ENCODE results near the gene PRR15.

The PRR15 gene

DNA sequence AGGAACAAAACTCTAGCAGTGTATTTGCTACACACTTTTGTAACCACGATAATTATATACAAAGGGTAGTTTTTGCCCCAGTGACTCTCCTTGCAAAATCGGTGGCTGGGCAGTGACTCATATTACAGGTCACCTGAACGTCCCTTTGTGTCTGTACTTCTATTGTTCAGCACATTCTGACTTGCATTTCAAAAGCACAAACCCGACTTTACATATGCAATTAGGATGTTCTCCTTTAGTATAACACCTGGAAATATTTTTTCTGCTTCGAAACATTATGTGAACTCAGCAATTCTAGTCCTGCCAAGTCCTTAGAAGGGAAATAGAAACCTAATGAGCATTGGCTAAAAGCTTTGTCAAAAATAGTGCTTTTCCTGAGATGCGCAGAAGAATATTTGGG, 6.0 kb downstream of the PRR15 start:
- no peak for DNase-seq (ENCODE audit: low read depth, low spot score)

DNA sequence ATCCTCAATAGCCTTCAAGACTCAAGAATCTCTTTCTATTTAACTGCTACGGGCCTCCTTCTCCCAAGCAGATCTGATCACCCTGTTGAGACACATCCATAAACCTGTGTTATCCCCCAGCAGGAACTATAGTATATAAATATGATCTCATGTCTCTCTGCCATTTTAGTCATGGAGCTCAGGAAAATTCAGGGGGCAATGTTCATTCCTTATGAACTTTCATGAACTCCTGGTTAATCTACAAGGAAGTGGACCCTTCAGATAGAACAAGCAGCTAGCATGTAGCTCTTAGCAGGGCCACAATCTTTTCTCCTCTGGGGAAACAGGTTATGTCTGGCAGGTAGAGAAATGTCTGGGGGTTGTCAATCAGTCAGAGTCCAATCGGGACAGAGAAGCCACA, 8.9 kb downstream of the PRR15 start:
- no peak for DNase-seq (ENCODE audit: low read depth, low spot score)

DNA sequence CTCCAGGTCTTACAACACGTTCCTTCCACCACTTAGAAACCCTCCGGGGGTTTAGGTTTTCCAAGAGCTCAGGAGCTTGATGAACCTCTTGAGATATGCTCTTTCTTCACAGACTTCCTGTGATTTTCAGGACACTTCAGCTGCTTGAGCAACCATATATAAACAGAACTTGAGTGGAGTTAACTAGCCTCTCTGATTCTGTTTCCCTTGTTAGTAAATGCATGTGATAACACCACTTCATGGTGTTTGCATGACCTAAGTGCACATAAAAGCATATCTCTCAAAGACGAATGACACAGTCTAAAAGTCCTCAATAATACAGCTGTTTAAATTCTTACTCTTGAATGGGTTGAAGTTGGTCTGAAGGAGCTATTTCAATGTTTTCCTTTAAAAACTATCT, 9.9 kb downstream of the PRR15 start:
- no peak for DNase-seq (ENCODE audit: low read depth, low spot score)

DNA sequence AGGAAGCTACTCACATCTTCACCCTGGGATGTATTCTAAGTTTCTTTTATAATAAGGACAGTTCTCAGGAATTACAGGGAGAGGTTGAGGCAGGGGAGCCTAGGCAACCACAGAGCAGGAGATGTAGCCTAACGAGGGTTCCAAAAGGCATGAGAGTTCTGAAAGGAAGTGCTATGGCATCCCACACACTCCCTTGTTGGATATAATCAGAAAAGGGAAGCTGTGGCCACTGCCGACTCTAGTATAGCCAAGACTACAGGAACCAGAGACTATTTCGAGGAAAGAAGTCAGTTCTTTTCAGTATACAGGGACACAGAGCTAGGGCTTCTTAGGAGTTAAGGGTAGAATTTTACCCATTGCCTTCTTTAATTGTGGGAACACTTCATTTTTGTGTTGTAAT, 11.0 kb downstream of the PRR15 start:
- no peak for DNase-seq (ENCODE audit: low read depth, low spot score)

DNA sequence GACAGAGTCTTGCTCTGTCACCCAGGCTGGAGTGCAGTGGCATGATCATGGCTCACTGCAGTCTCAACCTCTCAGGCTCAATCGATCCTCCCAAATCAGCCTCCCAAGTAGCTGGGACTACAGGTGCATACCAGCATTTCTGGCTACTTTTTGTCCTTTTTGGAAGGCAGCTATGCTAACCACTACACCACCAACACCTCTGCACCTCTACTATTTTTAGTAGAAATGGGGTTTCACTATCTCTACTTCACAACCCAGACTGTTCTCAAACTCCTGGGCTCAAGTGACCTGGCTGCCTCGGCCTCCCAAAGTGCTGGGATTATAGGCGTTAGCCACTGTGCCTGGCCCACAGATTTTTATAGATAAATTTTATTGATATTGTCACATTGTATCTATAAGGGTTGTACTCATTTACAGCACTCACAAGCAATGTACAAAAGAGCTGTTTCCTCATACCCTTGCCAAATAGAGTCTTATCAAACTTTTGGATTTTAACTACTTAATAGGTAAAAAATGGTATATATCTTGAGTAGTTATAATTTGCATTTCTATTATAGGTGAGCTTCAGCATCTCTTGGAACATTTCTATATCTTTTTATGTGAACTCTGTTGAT, 23.7 kb downstream of the PRR15 start:
- no peak for DNase-seq (ENCODE audit: low read depth, low spot score)

DNA sequence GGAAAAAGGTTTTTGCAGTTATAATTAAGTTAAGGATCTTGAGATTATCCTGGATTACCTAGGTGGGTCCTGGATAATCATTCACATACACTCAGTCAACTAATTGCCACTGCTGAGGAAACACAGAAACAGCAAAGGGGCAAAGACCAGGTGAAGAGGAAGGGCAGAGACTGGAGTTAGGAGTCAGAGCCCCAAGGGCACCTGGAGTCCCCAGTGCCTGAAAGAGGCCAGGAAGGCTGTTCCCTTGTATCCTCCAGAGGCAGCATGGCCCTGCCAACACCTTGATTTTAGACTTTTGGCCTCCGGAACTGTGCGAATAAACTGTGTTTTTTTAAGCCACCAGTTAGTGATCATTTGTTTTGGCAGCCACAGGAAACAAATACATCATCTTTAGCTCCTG, 24.6 kb downstream of the PRR15 start:
- no peak for DNase-seq (ENCODE audit: low read depth, low spot score)

DNA sequence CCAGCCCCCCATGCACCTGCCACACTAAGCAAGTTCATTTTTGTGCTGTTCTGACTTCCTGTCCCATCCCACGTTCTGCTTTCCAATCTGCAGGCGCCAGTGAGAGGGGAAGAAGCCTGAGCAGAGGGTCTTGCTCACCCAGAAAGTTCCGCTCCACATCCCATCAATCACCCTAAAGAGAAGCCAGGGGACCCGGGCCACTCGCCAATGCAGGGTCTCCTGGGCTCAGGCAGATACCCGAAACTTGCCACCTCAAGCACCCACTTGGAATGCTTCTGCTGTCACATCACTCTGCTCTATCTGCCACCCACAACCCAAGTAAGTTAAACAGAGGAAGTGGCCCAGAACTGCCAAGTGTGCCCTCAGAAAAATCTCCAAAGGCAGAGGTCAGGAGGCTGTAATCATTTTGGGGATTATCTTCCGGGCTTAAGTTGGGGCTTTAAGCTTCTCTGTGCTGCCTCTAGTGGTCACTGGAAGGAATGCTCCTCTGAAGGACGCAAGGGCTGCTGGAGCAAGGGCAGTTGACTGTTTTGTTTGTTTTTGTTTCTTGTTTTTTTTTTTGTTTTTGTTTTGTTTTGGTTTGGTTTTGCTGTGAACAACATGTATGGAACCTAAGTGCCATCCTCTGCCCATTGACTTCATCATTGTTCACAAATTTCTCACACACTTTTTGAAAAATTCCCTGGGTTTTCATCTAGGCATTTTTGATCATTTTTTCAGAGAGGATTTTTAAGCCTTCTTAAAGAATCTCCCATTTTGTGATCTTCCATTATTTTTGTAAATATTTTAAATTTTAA, 25.5 kb downstream of the PRR15 start:
- no peak for DNase-seq (ENCODE audit: low read depth, low spot score)

DNA sequence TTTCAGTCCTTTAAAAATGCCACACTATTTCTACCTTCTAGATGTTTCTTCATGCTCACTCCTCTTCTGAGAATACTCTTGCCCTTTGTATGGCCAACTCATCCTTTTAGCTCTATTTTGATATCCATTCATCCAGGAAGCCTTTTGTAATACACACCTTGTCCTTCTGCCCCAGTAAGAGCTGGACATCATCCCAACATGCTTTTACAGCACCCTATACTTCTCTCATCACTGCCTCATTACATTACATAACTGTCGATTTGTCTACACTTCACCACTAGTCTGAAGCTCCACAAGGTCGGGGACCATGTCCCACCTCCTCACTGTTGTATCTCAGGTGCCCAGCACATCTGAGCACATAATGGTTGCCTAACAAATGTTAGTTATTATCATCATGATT, 29.2 kb downstream of the PRR15 start:
- no peak for DNase-seq (ENCODE audit: low read depth, low spot score)

DNA sequence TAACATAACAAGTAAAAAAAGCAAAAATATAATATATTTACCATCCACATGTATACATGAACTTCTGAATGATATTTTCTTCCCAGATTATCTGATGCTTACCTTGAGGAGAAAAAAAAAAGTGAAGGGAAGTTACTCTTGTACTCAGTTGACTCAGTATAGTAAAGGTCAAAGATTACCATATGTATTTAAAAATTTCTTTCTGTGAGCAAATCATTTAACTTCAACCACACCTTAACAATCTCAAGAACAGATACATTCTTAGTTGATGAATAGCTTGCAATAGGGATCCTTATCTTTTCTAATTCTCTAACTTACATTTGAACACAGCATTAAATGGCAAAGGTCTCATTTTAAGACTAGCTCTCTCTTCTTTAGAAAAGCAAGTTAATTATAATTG, 29.8 kb downstream of the PRR15 start:
- no peak for DNase-seq (ENCODE audit: low read depth, low spot score)

DNA sequence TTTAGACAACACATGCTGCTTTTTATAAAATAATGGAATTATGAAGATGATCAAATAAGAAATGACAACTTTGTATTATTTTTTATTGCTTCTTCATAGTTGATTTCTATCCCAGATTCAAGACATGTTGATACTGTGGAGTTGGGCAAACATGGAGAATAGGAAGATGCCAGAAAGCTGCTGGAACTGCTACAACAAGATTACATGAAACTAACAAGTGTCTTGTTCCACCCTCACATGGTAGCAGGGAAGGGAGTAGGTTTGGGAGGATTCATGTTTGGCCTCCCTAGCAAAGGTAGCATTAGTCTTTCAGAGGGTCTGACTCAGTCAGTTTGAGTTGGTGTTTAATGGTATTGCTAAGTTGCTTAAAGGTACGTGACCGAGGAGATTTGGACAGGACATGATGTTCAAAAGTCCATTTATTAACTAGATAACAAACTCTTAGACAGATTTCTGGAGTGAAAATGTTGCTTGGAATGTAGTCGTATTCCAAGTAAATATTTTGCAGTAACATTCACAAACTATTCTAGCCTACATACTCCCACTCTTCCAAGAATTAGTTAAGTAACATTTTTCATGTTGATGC, 33.1 kb downstream of the PRR15 start:
- DNase-seq (ENCODE audit: low read depth, low spot score): no peak

DNA sequence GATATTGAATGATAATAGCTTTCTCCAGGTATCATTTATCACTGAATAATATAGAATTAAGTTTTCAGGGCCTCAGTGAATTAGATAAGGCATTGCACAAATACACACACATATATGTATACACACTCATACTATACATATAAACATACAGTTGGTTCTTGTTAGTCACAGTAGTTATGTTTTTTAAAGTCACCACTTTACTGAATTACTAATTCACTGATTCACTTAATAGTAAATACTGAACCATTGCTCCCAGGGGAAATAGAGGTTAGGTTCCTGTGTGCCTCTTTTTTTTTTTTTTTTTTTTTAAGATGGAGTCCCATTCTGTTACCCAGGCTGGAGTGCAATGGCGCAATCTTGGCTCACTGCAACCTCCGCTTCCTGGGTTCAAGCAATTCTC, 33.6 kb downstream of the PRR15 start:
- DNase-seq (ENCODE audit: low read depth, low spot score): no peak

DNA sequence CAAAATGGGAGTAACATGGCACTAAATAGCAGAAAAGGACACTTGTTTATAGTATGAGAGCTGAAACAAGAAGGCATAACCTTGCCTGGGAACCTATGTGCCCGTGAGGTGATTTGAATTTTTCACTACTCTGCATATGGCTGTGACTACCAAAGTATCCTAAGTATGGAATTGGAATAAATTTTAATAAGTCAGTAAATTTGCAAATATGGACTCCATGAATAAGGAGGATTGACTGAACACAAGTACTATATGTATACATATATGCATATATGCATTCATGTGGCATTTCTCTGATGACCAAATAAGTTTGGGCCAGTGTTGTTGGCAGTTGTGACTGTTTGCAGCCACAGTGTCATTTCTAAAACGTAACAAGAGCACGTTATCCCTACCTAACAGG, 34.5 kb downstream of the PRR15 start:
- DNase-seq (ENCODE audit: low read depth, low spot score): no peak

DNA sequence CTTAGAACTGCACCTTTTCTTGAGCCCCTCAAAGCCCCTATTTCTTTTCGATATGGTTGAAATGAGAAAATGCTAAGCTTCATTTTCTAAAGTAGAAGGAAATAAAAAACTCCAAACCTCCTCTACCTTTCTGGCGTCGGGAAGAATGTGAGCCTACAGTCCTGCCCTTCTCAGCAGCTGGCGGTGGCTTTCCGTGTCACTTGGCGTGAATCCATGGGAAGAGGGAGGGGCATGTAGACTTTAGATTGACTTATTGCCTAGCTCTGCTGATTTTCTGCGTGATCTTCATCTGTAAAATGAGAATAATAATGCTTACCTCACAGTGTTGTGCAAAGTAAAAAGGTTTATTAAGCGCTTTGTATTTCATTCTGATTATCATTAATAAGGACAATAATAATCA, 35.0 kb downstream of the PRR15 start:
- DNase-seq (ENCODE audit: low read depth, low spot score): no peak

DNA sequence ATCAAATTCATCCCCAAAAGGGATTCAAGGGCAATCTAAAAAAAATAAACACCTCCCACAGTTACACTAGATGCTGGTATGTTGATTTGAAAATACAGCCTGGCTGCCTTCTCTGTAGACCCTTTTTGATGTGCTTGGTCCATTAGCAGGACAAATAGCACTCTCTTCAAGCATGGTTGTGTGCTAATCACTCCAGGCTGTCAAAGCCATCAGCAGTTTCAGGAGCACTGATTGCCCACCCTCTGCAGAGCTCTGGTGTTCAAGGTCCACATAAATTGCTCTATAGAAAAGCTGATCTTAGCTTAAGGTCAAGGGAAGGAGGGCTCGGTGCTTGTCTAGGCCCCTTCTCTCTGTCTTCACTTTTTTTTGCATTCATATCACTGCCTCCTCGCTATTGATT, 35.4 kb downstream of the PRR15 start:
- DNase-seq (ENCODE audit: low read depth, low spot score): no peak

DNA sequence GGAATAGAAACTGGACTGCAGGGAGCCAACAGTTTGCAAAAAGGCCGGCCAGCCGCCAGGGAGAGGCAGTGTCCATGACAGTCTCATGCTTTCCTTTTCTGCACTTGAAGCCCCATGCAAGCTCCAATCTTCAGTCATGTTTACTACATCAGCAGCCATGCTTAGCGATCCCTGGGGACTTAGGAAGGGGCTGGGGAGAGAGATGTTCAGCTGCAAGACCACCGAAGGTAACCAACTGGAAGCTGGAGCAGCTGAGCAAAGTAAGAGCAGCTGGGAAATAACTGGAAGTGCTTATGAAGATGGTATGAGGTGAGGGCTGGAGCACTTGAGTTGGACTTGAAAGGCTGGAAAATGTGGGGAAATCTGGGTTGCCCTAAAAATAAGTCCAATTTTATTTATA, 37.0 kb downstream of the PRR15 start:
- no peak for DNase-seq (ENCODE audit: low read depth, low spot score)

DNA sequence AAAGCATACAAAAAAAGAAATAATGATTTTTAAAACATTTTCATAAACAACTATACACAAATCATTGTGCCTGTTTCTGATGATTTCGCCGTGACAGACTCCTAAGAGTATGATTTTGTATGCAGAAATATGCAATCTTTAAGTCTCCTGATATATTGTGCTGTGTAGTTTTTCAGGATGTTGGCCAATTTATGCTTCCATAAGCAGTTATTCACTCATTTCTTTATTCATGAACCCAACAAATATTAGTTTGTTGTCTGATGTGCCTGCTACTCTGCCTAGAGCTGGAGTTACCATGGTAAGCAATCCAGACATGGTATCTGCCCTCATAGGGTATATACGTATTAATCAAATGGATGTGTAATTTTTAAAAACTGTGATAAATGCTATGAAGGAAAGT, 40.4 kb downstream of the PRR15 start:
- DNase-seq (ENCODE audit: low read depth, low spot score): no peak

DNA sequence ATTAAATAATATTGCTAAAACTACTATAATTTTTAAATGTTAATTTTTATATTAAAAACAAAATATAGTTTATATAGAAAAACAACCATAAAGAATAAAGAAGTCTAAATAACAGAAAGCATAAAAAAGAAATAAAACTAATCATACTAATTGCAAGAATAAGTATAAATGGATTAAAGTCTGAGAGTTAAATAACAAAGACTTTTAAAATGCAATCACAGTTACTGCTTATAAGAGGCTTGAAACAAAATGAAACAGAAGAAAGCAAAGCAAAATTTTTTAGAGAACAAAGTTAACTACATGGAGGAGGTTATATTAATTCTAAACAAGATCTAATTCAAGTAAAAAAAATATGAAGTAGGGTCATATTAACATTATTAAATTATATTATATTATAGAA, 41.1 kb downstream of the PRR15 start:
- no peak for DNase-seq (ENCODE audit: low read depth, low spot score)

DNA sequence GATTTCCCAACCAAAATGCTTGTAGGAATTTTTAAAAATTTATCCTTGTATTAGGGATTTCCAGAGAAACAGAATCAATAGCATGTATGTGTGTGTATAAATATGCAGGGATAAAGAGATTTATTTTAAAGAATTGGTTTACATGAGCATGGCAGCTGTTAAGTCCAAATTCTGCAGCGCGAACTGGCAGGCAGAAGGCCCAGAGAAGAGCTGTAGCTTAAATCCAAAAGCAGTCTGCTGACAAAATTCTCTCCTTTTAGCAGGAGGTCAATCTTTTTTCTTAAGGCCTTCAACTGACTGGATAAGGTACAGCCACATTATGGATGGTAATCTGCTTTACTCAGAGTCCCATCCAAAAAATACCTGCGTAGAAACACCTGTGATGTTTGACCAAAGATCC, 42.0 kb downstream of the PRR15 start:
- no peak for DNase-seq (ENCODE audit: low read depth, low spot score)

DNA sequence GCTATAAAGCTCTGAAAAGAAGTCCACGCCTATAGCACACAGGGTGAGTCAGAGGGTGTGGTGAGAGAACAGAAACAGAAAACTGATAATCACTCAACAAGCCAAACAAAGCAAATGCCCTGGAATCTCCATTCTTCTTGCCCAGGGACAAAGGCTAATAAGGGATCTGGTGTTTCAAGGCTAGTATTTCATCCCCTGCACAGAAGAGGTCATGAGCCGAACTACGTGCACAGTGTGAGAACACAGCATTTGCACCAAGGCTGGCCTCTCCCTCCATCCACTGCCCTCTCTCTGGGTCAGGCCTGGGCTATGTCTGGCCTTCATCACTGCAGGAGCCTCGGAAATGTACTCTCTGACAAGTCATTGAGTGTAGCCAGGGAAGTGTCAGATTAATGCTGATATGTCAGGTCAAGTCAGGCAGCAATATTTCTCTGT, 42.7 kb downstream of the PRR15 start:
- peak; percentile 35 for DNase-seq (ENCODE audit: low read depth, low spot score)

DNA sequence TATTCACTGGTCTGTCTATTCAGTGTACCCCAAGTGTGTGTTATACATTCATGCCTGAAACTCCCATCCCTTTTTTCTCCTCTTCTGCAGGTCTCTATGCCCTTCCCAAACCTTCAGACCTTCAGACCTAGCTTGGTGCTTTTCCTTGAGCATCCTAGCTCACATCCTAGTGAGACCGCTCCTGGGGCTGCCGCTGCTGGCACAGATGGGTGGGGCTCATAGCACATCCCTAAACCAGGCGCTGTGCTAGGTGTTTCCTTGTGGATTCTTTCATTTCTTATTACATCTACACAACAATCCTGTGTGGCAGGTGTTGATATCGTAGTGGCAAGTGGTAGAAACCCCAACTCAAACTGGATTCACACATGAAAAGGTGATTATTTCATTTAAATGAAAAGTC, 43.2 kb downstream of the PRR15 start:
- no peak for DNase-seq (ENCODE audit: low read depth, low spot score)

DNA sequence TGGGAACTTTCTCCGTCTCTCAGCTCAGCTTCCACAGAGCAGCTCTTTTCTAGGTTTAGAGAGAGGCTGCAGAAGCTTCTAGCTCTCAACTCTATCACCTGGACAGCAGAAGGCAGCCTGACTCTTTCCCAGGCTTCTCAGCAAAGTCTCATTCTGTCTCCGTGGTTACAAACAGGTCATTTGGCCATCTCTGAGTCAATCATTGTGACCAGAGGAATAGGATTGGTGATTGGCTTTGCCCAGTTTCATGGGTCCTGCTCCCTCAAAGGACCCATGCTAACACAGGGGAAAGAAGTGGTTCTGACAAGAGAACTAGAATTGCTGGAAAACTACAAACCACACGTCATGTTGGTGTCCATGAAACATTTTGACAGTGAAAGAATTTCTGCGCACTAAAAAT, 43.6 kb downstream of the PRR15 start:
- DNase-seq (ENCODE audit: low read depth, low spot score): no peak

DNA sequence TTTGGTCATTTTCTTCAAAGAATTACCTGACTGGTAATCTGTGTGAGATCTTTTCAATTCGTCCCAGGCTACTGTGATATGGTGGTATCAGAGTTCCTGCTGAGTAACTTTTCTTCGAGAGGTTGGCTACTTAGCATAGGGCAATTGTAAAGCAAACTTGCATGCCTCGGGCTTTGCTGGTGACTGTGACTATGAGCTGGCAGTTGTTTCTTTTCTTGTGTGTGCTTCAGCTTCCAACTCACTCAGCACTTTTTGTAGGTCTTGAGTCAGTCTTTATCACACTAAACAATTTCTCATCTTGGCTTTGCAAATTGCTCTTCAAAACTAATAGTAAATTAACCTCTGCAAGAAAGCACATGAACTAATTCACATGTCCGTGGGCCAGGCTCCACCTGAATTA, 44.3 kb downstream of the PRR15 start:
- no peak for DNase-seq (ENCODE audit: low read depth, low spot score)

Data from smooth muscle cell of the brain vasculature (primary cell).